NCI-H2029 treated with DMSO at 0.1 percent for 48 hours (cell line): Measurements from ENCODE around the gene NINJ2.
A peak's percentile ranks its signal among the peaks of the same experiment; 100 is the strongest.
"Not testable (repeated sequence)": the region's sequence is repeated elsewhere in the genome, so short reads cannot be mapped to it uniquely, and the experiment has no call there.

Experiments used
- DNase-seq: peaks from one replicate; lab custom pipeline; 2025; lab: John Stamatoyannopoulos, UW

Gene NINJ2

GRCh38 chr12:641321-641720 is 21.9 kb downstream of the NINJ2 start:
- not testable (repeated sequence) for DNase-seq

DNA sequence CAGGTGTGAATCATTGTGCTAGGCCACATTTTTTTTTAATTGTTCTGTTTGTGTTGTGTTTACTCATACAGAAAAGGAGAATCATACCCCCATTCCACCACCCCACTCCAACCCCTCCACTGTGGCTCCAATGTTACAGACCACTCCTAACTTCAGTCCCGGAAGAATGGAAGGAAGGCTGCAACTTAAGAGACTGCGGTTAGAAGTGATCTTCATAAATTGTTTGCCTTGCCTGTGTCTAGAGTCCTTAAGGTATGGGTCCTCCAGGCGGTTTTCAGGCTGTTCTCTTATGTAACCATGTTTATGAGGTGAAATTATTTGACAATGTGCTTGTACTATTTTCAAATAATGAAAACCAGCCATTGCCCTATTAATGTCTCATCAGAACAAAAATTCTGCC is 22.5 kb downstream of the NINJ2 start:
- DNase-seq: no peak

- DNase-seq: no peak
These were observed 23.3 kb downstream of the NINJ2 start for GRCh38 chr12:639988-640387.

GRCh38 chr12:639566-639965 is 23.7 kb downstream of the NINJ2 start:
- no peak for DNase-seq

GRCh38 chr12:638953-639557 is 24.2 kb downstream of the NINJ2 start:
- DNase-seq: no peak

GRCh38 chr12:636632-637031 is 26.6 kb downstream of the NINJ2 start:
- DNase-seq: no peak

- DNase-seq: no peak
These were observed 29.5 kb downstream of the NINJ2 start for GRCh38 chr12:633731-634130.

DNA sequence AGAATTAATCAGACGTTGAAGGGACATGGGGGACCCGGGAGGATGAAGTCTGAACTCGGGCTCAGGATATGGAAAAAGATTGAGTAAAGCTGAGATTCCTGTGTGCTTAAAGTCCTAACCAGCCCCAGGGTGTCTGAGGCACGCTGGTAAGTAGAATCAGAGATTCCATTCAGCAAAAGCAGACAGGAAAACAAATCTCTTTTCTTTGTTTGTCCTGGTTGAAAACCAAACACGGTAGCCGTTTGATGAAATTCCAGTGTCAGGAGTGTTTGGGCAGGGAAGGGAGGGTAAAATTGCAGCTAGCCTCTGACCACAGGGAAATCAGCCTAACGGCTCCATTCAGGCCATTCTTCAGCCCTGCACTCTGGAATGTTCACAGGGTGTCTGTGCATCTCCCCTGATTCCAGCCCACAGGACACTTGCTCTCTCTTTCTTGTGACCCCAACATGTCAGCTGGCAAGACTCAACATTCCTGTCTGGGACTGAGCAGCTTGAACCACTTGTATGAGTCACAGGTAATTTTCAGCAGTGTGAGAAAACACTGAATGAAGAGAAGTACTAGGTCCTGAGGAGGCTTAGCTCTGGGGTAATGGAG is 31.0 kb downstream of the NINJ2 start:
- DNase-seq: peak; percentile 53

GRCh38 chr12:630656-631632 is 32.3 kb downstream of the NINJ2 start:
- no peak for DNase-seq

DNA sequence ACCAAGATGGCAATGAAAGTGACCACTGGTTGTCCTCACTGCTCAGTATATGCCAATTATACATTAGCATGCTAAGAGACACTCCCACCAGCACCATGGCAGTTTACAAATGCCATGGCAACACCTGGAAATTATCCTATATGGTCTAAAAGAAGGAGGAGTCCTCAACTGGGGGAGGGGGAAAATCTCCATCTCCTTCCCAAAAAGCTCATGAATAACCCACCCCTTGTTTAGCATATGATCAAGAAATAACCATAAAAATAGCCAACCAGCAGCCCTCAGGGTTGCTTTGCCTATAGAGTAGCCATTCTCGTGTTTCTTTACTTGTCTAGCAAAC is 34.5 kb downstream of the NINJ2 start:
- DNase-seq: not testable (repeated sequence)

DNA sequence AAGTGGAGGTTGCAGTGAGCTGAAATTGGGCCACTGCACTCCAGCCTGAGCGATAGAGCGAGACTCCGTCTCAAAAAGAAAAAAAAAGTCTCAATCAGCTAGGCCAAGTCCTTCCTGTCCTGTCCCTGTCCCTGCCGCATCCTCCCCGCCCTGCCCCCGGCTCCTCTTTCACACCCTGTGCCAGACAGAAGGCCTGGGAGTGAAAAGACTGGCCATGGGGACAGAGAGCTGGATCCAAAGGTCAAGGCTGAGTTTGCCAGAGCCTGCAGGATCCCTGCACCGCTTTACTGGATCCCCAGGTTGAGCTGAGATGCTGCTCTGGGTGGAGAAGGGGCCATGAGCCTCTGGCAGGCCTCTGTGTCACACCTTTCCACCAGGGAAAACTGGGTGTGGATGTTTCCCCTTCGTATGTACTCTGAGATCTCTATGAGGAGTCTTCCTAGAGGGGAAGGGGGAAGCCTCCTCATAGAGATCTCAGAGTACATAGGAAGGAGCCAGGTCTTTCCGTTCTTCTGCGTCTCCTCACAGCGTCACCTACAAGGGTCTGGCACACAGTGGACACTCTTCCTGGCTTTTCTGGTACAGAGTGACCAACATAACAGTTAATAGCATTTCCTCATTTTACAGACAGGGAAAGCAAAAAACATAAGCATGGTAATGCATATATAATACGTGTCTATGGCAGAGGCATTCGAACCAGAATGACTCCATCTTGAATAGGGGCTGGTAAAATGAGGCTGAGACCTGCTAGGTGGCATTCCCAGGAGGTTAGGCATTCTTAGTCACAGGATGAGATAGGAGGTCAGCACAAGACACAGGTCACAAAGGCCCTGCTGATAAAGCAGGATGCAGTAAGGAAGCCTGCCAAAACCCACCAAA is 35.1 kb downstream of the NINJ2 start:
- no peak for DNase-seq

- no peak for DNase-seq
These were observed 36.0 kb downstream of the NINJ2 start for GRCh38 chr12:627285-627684.

GRCh38 chr12:625998-626397 is 37.2 kb downstream of the NINJ2 start:
- DNase-seq: no peak

GRCh38 chr12:623865-624372 is 39.3 kb downstream of the NINJ2 start:
- DNase-seq: no peak

GRCh38 chr12:623172-623864 is 39.9 kb downstream of the NINJ2 start:
- DNase-seq: no peak

- no peak for DNase-seq
These were observed 40.8 kb downstream of the NINJ2 start for GRCh38 chr12:622416-622815.

GRCh38 chr12:619346-619745 is 43.9 kb downstream of the NINJ2 start:
- DNase-seq: no peak

DNA sequence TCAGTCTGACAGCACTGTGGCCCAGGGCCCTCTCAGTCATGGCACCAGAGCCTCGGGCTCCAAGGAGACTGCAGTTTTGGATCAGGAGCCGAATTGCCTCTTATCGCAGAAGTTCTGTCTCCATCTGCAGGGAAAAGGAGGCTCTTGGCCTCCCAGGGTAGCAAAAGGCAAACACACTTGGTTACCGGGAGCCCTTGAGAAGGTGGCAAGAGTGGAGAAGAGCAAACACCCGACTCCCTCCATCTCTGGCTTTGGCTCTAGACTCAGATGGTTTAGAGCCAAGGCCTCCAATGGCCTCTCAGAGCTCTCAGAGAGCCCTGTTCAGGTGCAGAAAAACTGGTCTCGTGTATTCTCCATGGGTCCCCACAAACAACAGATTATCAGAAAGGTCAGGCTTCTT is 44.6 kb downstream of the NINJ2 start:
- DNase-seq: peak; percentile 24

GRCh38 chr12:617304-617915 is 45.8 kb downstream of the NINJ2 start:
- DNase-seq: no peak

DNA sequence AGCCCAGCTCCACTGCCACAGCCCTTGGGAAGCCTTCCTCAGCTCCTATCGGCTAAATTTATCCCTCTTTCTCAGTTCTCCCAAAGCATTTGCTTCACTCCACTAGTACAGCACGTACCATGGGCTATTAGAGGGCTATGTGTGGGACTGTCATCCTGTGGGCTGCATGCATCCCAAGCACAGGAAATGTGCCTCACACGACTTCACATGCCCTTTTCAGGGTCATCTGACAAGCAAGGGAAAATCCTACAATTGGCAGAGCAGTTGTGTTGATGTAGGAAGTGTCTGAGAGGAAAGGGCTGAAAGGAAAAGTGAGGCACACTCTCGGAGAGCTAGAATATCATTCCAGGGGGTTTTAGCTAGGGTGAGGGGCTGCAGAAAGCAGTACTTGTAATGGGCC is 47.6 kb downstream of the NINJ2 start:
- DNase-seq: no peak

GRCh38 chr12:614411-614970 is 48.8 kb downstream of the NINJ2 start:
- DNase-seq: no peak
